HG02884 (cell line): ENCODE data around the gene RBBP8.
"Not testable (repeated sequence)": the region's sequence is repeated elsewhere in the genome, so short reads cannot be mapped to it uniquely, and the experiment has no call there.

ENCODE experiments used
- ATAC-seq: cut with Tn5 transposase; IDR thresholded peaks from one replicate; pipeline ENCODE4 v1.9.1; 2021; ENCODE audit warnings: mild to moderate bottlenecking, moderate library complexity; ENCODE audit not compliant: unreplicated experiment

Gene RBBP8

DNA sequence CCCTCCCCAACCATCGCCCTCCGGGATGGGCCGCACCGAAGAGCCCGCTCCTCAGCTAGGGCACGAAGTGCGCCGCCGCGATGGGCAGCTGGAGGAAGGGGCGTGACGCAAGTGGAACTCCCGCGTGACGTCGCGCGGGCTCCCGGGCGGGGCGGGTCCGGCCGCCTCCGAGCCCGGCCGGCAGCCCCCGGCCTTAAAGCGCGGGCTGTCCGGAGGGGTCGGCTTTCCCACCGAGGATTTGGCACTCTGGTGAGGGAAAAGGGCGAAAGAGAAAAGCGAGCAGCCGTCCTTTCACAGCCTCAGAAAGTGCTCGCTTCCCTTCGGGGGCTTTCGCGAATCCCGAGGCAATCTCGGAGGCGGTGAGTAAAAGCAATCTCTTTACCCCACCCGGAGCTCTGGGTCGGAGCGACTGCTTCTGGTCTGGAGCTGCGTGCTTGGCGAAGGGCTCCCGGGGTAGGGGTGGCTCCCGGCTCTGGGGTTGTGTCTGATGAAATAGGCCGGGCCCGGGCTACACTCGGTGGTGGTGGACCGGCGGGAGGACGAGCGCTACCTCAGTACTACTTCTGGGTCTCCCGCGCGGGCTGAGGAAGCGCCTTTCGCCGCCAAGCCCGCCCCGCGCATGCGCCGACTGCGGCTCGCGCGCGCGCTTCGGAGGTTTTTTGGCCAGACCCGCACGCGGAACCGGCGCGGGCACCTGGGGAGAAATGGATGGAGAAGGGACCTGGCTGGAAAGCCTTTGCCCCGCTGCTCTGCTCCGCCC, at the start of gene RBBP8:
RBBP8 (plus strand) TSS at position 123 of the 760 bp plus-strand sequence. CDS start 3,524 bp downstream, outside the sequence.
- peak; percentile 67 for ATAC-seq

DNA sequence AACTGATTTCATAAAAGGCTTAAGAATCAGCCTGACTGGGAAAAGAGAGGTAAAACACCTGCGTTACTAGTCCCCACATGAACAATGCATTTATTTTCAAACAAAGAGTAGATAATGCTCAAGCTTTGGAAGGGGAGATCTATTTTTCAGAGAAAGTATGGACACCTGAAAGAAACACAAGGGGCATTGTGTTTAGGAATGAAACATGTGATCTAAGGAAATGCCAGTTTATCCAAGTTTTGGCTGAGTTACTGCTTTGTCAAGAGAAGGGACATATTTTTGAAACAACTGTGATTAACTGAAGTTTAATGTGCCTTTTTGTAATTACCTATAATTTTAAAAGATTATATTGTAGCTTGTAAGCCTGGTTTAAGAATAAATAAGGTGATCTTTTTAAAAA, 49.3 kb upstream of the RBBP8 start:
- ATAC-seq = no peak

DNA sequence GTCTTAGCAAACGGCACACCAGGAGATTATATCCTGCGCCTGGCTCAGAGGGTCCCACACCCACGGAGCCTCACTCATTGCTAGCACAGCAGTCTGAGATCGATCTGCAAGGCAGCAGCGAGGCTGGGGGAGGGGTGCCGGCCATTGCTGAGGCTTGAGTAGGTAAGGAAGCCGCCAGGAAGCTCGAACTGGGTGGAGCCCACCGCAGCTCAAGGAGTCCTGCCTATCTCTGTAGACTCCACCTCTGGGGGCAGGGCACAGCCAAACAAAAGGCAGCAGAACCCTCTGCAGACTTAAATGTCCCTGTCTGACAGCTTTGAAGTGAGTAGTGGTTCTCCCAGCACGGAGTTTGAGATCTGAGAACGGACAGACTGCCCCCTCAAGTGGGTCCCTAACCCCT, 47.4 kb upstream of the RBBP8 start:
- not testable (repeated sequence) for ATAC-seq

DNA sequence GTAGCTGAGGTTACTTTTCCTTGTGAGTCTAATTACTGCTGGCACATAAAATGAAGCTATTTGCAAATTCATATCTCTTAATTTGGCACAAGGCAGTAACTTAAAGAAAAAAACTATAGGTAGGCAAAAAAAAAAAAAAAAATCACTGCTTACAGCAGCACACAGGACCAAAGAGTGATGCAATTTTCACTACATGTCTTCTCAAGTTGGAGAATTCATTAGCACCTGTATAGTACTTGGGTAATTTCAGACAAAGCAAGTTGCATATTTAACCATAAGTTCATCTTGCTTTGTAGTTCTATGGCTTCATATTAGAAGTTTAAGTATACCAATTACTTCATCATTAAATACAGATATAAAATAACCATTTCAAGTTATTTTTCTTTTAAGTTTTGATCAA, 33.7 kb upstream of the RBBP8 start:
- ATAC-seq = no peak

DNA sequence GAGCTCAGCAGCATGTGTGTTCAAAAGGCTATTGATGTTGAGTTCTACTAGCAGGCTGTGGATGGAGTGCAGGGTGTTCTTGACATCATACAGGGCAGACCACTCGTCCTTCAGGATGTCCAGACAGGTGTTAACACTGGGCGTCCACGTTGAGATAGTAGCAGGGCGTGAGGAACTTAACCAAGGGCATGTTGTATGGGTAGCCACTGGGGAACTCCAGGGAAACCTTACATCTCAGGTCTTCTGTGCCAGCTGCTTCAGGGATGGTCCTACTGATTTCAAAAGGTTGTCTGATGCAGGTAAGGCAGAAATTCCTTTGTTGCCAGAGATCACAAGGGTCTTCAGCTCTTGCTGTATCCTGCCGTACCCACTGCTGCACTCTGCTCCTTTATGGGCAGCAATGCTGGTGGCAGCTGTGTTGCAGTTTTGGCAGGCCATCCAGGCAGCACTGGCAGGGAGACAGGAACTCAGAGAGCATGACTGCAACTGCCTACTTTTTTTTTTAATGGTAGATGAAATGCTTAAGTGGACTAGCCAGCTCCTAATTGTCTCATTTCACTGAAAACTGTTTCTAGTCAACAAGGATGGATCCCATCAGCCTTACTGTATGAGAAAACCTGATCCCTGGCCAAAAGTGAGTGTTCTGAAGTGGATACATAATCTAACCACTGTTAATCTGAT, 32.4 kb upstream of the RBBP8 start:
- no peak for ATAC-seq

DNA sequence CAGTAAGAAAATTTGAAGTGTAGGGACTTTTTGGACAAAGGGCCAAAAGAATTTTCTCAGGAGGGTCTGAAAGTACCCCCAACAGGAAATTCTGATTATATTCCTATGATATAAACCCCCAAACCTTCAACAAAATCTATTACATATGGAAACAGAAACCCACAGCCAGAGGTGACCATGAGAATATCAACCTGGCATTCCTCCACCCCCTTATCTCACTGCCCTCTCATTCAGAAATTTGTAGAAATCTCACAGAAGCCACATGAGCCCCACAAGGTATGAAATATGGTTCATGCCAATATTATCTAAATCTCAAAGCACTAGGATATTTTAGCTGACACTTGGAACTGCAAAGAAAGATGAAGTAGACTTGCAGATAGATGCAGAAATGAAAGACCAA, 31.0 kb upstream of the RBBP8 start:
- ATAC-seq = no peak

DNA sequence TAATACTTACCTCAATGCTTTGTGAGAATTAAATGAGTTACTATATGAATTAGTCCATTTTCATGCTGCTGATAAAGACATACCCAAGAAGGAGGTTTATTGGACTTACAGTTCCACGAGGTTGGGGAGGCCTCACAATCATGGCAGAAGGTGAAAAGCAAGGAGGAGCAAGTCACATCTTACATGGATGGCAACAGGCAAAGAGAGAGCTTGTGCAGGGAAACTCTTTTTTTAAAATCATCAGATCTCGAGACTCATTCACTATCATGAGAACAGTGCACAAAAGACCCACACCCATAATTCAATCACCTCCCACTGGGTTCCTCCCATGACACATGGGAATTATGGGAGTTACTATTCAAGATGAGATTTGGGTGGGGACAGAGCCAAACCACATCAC, 29.9 kb upstream of the RBBP8 start:
- ATAC-seq = not testable (repeated sequence)

DNA sequence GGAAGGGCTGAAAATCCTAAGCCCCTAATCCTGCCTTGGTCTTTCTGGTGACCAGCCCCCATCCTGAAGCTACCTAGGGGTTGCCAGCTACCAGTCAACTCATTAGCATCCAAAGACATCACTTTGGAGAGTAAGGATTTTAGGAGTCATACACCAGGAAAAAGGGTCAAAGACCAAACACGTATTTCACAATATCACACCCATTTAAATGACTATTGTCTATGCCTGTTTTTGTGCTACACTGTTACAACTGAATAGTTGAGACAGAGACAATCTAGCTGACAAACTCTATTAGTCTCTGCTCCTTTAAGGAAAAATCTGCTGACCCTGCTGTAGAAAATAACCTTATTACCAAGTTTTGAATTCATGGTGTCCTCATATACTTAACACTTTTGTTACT, 21.0 kb upstream of the RBBP8 start:
- no peak for ATAC-seq

DNA sequence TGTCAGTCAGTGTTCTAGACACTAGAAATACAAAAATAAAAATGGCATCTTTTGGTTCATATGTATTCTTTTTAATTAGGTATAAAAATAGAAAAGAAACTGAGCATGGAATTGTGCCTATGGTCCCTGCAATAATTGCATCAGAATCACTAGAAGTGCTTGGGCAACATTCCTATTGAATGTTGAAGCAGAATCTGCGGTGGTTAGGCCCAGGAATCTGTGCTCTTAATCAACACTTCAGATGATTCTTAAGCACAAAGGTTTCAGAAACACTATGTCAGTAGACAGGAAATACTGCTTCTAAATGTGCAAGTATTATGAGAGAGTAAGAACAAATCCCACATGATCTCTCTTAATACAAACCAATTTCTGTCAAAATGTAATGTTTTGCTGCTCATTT, 20.3 kb upstream of the RBBP8 start:
- no peak for ATAC-seq

DNA sequence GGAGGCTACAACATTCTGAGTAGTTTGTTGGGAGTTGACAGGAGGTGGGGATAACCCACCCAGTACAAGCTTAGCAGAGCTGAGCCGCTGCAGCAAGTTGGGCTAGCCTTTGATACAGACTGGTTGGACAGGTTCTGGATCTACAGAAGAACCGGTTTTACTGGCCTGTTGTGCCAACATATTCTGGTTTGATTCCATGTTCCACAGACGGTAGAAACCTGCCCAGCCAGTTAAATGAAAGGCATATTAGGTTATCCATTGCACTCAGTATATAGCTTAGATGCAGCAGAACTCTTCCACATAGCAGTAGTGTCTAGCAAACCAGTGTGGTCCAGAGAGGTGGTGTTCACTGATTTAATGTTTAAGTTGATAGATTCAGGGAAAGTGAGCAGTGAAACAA, 19.3 kb upstream of the RBBP8 start:
- no peak for ATAC-seq

DNA sequence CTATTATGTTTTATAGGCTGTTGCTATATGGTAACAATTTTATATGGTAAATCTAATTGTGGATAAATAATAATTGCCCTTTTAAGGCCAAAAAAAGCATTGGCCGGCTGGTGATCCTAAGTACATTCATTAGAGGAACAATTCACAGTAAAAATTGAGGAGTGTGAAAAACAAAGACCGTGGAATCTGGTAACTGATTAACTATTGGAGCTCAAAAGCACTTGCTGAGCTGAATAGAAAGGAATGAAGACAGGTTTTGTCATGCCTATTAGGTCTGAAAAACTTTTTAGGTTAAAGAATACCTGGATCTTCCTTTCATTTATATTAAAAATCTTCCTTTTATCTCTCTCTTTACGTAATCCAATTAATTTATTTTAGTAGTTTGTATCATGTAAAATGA, 18.5 kb upstream of the RBBP8 start:
- ATAC-seq = no peak

DNA sequence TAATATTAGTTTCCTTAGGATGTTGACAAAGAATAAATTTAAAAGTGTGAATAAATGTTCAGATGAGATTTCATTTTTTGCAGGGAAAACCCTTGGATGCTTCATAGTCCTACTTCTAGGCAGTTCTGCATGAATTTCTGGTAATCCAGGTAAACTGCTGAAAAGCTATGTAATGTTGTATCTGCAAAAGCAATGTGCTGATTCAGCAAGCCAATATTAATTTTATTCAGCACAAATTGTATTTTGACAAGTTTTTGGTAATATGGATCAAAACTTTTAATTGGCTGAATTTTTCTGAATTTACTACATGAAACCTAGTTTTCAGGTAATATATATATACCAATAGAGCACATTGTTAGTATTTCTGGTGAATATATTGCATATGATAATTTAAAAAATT, 17.8 kb upstream of the RBBP8 start:
- no peak for ATAC-seq

DNA sequence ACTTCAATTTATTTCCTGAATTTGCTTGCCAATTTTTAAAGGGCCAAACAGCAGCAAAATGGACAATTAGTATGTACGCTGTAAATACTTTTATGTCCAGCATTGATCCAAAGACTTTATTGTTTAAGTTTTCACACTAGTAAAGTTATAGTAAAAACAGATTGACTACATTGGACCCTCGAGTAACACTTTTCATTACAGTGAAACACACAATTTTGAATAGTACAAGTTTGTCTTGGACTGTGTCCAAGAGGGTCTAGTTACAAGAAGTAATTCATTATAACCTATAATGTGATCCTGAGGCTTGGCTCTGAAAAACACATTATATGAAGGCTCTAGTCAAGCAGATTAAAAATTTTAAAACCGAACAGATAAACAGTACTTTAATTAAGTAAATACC, 11.4 kb upstream of the RBBP8 start:
- no peak for ATAC-seq

DNA sequence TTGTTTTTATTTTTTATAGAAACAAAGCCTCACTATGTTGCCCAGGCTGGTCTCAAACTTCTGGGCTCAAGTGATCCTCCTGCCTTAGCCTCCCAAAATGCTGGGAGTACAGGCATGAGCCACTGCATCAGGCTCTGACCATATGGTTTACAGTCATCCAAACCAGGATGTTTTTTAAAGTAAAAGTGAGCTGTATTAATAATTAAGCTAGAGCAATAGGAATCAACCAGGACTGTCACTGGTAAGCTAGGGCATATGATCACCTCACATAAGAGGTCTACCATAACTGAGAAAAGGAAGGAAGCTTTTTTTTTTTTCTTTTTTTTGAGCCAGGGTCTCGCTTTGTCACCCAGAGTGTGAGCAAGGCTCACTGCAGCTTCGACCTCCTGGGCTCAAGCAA, 8.5 kb upstream of the RBBP8 start:
- ATAC-seq = no peak

DNA sequence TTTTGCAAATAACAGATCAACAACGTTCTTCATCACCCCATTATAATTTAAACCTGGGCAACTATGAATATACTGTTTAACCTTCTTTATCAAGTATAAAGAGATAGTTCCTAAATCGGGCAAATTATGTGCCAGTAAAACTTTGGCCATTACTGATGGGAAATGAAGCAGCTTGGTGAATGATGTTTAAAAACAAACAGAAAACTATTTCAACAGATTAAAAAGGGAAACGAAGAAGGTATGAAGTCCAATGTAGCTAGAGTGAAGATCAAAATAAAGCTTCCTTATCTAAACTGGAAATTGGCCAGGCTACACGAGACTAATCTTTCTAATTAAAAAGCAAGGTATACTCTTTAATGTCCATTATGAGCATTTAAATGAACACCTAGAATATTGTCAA, 6.7 kb upstream of the RBBP8 start:
- ATAC-seq = no peak

DNA sequence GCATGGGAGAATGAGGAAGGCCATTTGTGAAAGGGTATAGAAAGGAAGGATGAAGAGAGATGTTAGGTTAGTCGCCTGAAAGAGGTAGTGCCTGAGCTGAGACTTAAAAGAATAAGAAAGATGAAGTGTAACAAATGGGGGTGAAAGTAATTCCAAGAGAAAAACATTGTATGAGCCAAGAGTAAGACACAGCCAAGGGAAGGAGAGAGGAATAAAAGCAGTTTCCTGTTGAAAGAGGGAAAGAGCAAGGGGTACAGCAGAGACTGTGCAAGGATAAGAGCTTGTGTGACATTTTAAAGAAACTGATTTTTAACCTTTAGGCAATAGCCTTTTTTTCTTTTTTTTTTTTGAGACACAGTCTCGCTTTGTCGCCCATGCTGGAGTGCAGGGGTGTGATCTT, 4.8 kb upstream of the RBBP8 start:
- ATAC-seq = no peak

DNA sequence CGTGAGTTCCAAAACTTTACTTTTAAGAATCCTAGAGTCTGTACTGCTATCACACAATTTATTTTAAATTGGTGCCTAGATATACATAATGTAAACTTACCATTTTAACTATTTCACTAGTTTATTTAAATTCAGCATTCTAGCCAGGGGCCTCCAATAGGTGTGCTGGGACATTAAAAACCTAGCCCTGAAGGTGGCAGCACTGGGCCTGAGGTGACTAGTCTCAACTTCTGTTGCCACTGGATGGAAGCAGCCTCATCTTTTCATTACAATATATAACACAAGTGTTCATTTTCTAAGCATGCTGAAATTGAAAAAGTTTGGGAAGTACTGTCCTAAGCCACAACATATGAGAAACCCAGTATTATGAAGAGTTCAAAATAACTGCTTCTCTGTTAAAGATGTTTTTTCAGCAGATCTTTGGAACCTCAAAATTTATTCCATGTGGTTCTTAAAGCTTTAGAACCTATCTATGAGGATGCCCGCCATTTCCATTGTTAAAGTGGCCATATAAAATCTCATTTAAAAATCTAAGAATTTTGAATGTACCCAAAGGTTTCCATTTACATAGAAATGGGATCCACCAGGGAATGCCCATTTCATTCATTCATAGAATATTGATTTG, 2.9 kb upstream of the RBBP8 start:
- peak; percentile 42 for ATAC-seq

DNA sequence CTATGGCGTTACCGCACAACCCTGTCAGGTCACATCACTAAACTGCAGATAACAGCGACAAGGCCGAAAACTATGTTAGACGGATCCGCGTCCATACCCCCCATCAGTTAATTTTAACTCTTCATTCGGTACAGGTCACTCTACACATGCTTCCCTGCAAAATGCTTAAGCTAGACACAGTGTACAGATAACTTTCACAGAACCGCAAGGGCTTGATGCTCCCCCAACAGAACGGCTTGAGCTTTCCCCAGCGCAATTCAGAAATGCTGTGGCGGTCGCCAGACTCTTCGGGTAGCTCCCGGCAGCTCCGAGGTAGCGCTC, 283 bp upstream of the RBBP8 start:
- peak; percentile 19 for ATAC-seq

DNA sequence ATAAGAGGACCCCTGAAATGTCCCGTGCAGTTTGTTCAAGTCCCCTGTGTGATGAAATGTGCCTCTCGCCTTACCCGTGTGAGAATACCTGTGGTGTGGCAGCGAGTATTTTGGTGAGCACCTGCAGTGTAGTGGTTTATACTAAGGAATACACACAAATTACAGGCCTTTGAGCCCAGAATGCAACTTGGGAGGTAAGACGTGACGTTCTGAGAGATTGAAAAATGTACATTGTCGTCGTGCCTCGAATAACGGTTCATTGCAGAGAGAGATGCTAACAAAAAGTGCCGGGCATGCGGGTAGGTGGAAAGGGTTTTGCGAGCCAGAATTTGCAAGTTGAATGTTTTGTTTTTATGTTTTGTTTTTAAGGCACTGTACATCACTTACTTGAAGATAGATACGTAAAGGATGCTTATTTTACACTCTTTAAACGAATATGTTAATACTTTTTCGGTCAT, 867 bp downstream of the RBBP8 start:
- ATAC-seq = peak; percentile 22

DNA sequence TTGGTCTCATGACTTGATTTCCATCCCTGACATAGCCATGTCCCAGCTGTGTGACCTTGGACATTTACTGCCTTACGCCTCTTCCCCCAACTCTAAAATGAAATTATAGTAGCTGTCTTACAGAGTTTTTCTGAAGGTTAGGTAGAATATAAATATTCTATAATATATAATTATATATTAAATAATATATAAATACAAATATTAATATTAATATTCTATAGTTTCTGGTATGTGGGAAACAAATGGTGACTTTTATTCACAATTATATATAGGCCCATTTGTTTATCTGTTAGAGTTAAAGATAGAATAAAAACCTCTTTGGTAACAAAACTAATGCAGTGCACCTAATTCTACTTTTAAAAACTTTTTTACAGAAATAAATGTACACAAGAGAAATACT, 1.7 kb downstream of the RBBP8 start:
- no peak for ATAC-seq

DNA sequence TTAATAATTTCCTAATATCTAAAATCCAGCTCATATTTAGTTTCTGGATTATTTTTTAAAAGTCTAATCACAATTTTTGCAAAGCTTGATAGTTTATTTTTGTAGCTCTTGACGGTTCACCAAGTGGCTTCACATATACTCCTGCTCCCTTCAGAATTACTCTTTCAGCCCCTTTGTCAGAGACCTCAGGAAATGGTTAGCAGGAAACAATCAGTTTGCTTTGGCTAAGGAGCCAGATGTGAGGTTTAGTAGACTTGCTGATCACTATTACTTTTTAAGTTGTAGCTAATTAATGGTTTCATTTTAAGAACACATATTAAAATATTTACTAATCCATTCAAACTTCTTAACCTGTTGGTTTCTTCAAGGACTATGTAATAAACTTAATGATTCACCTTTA, 2.3 kb downstream of the RBBP8 start:
- no peak for ATAC-seq

DNA sequence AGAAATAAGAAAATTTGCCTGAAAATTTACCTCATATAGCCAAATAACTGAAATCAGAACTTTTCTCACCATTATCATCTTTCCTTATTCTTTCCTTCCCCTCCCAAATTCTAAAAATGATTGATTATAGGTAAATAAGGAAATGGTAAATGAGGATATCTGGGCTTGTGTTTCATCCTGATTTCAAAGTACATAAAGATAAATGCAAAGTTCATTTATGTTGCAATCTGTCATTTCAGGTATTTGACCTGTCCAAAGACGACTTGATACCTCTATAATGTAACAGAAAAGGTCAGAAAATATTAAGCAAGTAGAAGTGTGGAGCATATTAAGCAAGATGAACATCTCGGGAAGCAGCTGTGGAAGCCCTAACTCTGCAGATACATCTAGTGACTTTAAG, 3.4 kb downstream of the RBBP8 start:
- ATAC-seq = no peak
